ENCODE measurements around the gene HDGF.

HDGF gene

GRCh38 chr1:156746728-156747631 lies 4.5 kb downstream of the HDGF start:
- DNase-seq (ENCODE audit: low read depth in 2 of 3, low spot score in 2 of 3) = no peak

- DNase-seq (ENCODE audit: low read depth in 2 of 3, low spot score in 2 of 3) = no peak
Observed at GRCh38 chr1:156746406-156746727, 5.1 kb downstream of the HDGF start.

GRCh38 chr1:156745881-156746280 lies 5.6 kb downstream of the HDGF start:
- no peak for DNase-seq (ENCODE audit: low read depth in 2 of 3, low spot score in 2 of 3)

- DNase-seq (ENCODE audit: low read depth in 2 of 3, low spot score in 2 of 3) = no peak
Observed at GRCh38 chr1:156744786-156745419, 6.6 kb downstream of the HDGF start.

- no peak for DNase-seq (ENCODE audit: low read depth in 2 of 3, low spot score in 2 of 3)
Observed at GRCh38 chr1:156744344-156744743, 7.1 kb downstream of the HDGF start.

- no peak for DNase-seq (ENCODE audit: low read depth in 2 of 3, low spot score in 2 of 3)
Observed at GRCh38 chr1:156743367-156744302, 7.8 kb downstream of the HDGF start.

- no peak for DNase-seq (ENCODE audit: low read depth in 2 of 3, low spot score in 2 of 3)
Observed at GRCh38 chr1:156742801-156743200, 8.7 kb downstream of the HDGF start.

GRCh38 chr1:156742017-156742416 lies 9.5 kb downstream of the HDGF start:
- DNase-seq (ENCODE audit: low read depth in 2 of 3, low spot score in 2 of 3) = no peak

GRCh38 chr1:156741481-156741983 lies 9.9 kb downstream of the HDGF start:
- no peak for DNase-seq (ENCODE audit: low read depth in 2 of 3, low spot score in 2 of 3)

GRCh38 chr1:156740741-156741480 lies 10.6 kb downstream of the HDGF start, which contains the start of gene MRPL24:
MRPL24 (minus strand) TSS chr1:156741088; CDS start chr1:156738704, 2,384 bp downstream.
- DNase-seq (ENCODE audit: low read depth in 2 of 3, low spot score in 2 of 3) = peak; percentile 83 to 91 (median 85)

- no peak for DNase-seq (ENCODE audit: low read depth in 2 of 3, low spot score in 2 of 3)
Observed at GRCh38 chr1:156740237-156740740, 11.2 kb downstream of the HDGF start.

- DNase-seq (ENCODE audit: low read depth in 2 of 3, low spot score in 2 of 3) = no peak
Observed at GRCh38 chr1:156738916-156739315, 12.6 kb downstream of the HDGF start.

GRCh38 chr1:156738407-156738806 lies 13.1 kb downstream of the HDGF start:
- no peak for DNase-seq (ENCODE audit: low read depth in 2 of 3, low spot score in 2 of 3)

- DNase-seq (ENCODE audit: low read depth in 2 of 3, low spot score in 2 of 3) = no peak
Observed at GRCh38 chr1:156733989-156734584, 17.4 kb downstream of the HDGF start.

- peak in 2 of 3 experiments; percentile 85 to 88 for DNase-seq (ENCODE audit: low read depth in 2 of 3, low spot score in 2 of 3)
Observed at GRCh38 chr1:156728599-156729462, 22.6 kb downstream of the HDGF start, which contains the start of gene ISG20L2. ISG20L2 (minus strand) TSS chr1:156728766; CDS start chr1:156727652, 1,114 bp downstream.

GRCh38 chr1:156727926-156728598 lies 23.4 kb downstream of the HDGF start, which contains the start of gene METTL25B:
METTL25B (plus strand) TSS chr1:156728469; CDS start chr1:156729105, 636 bp downstream.
- peak in 2 of 3 experiments; percentile 63 to 64 for DNase-seq (ENCODE audit: low read depth in 2 of 3, low spot score in 2 of 3)

- no peak for DNase-seq (ENCODE audit: low read depth in 2 of 3, low spot score in 2 of 3)
Observed at GRCh38 chr1:156727492-156727891, 24.0 kb downstream of the HDGF start.
